C4-2B (cell line): ENCODE data around the gene RPS6KA5.

Experiments used
- ZFX ChIP-seq: fragments of 450-650 bp; IDR thresholded peaks from 2 replicates; pipeline ENCODE4 v1.6.1; 2017
- TF ChIP-seq, protein P1 (sequence below): fragments of 450-650 bp; conservative IDR thresholded peaks from 2 replicates; pipeline ENCODE4 v1.5.1; 2017; ENCODE audit warnings: mild to moderate bottlenecking

DNA sequence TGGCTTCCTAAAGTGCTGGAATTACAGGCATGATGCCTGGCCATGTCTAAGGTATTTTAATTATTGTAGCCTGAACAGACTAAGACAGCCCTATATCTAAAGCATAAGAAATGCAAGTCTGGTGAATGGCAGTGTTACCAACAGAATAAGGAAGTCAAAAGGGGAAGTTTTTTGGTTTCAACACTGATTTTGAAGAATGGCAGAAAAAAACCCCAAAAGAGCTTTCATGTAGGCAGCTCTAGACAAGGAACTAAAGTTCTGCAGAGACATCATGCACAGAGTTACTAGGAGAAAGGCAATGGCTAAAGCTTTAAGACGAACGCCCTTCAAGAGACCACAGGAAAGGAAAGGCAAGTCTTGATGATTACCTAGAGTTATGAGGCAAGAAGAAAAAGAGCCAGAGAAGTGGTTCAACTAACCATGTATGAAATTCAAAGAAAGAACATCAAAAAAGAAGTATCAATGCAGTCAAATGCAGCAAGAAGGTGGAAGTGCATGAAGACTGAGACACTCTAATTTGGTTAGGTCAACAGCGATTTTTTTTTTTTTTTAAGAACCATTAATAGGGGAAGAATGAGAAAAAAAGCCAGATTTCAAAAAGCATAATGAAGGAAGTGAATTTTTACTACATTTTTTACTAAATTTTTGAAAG is 50.8 kb downstream of the RPS6KA5 start:
- TF ChIP-seq, protein P1, sequence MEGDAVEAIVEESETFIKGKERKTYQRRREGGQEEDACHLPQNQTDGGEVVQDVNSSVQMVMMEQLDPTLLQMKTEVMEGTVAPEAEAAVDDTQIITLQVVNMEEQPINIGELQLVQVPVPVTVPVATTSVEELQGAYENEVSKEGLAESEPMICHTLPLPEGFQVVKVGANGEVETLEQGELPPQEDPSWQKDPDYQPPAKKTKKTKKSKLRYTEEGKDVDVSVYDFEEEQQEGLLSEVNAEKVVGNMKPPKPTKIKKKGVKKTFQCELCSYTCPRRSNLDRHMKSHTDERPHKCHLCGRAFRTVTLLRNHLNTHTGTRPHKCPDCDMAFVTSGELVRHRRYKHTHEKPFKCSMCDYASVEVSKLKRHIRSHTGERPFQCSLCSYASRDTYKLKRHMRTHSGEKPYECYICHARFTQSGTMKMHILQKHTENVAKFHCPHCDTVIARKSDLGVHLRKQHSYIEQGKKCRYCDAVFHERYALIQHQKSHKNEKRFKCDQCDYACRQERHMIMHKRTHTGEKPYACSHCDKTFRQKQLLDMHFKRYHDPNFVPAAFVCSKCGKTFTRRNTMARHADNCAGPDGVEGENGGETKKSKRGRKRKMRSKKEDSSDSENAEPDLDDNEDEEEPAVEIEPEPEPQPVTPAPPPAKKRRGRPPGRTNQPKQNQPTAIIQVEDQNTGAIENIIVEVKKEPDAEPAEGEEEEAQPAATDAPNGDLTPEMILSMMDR, result no peak
- TF ChIP-seq ZFX, result no peak
